HEK293 (cell line): ENCODE measurements around the gene SNAPC4.

Source experiments
- CTCF ChIA-PET: fragments of 350-600 bp; formaldehyde crosslinking; extraction: SDS; loops from one replicate; lab custom pipeline; 2021; ENCODE audit warnings: antibody characterized with exemption; lab: Yijun Ruan, JAX
- POLR2A ChIA-PET: fragments of 300-600 bp; formaldehyde crosslinking; extraction: SDS; loops from one replicate; lab custom pipeline; 2020; ENCODE audit warnings: antibody characterized with exemption, inconsistent platforms; lab: Yijun Ruan, JAX
- H3K27ac ChIP-seq: fragments of 200-500 bp; sonication (Bioruptor generic); 2 replicates; pipeline ENCODE4 v1.5.1; 2014; ENCODE audit warnings: low read depth, low read length, control low read depth, inconsistent platforms; ENCODE audit errors: extremely low read depth
- H3K36me3 ChIP-seq, 2 experiments: fragments of 200-500 bp in 1 of 2; sonication (Bioruptor generic) in 1 of 2; 1 replicate in 1 of 2; 2 replicates in 1 of 2; pipeline ENCODE4 v1.5.1; 2014 to 2017; ENCODE audit warnings: inconsistent platforms in 2 of 2, low read length in 2 of 2; ENCODE audit not compliant: control insufficient read depth in 2 of 2, insufficient read depth in 1 of 2
- H3K4me1 ChIP-seq: fragments of 200-500 bp; sonication (Bioruptor generic); 2 replicates; pipeline ENCODE4 v1.5.1; 2014; ENCODE audit warnings: mild to moderate bottlenecking, low read length, inconsistent platforms; ENCODE audit not compliant: control insufficient read depth, insufficient read depth
- H3K4me3 ChIP-seq: 2 replicates; pipeline ENCODE4 v1.5.1; 2011; ENCODE audit warnings: low read depth, mild to moderate bottlenecking, control low read depth, low read length, moderate library complexity
- H3K9me3 ChIP-seq: fragments of 200-500 bp; sonication (Bioruptor generic); 2 replicates; pipeline ENCODE4 v1.5.1; 2014; ENCODE audit warnings: low read depth, low read length, inconsistent platforms; ENCODE audit not compliant: control insufficient read depth, insufficient read depth
- AEBP2 ChIP-seq: fragments of 450-650 bp; formaldehyde crosslinking; IDR thresholded peaks from 2 replicates; pipeline ENCODE4 v1.5.1; 2016; ENCODE audit warnings: missing biosample characterization, missing genetic modification characterization, borderline replicate concordance
- BCL11A ChIP-seq: fragments of 450-650 bp; formaldehyde crosslinking; IDR thresholded peaks from 2 replicates; pipeline ENCODE4 v1.5.1; 2016; ENCODE audit warnings: low read depth, missing biosample characterization, missing genetic modification characterization
- BCL11B ChIP-seq: fragments of 450-650 bp; formaldehyde crosslinking; IDR thresholded peaks from 2 replicates; pipeline ENCODE4 v1.5.1; 2016; ENCODE audit warnings: low read depth, missing biosample characterization, missing genetic modification characterization
- EGR2 ChIP-seq: fragments of 450-650 bp; formaldehyde crosslinking; IDR thresholded peaks from 2 replicates; pipeline ENCODE4 v1.5.1; 2016; ENCODE audit warnings: low read depth, missing biosample characterization, missing genetic modification characterization
- GFI1B ChIP-seq: fragments of 450-650 bp; formaldehyde crosslinking; IDR thresholded peaks from 2 replicates; pipeline ENCODE4 v1.5.1; 2016; ENCODE audit warnings: missing biosample characterization, missing genetic modification characterization
- GLIS2 ChIP-seq: fragments of 450-650 bp; formaldehyde crosslinking; IDR thresholded peaks from 2 replicates; pipeline ENCODE4 v1.5.1; 2016; ENCODE audit warnings: missing biosample characterization, missing genetic modification characterization
- HOXC10 ChIP-seq: sonication (generic); formaldehyde crosslinking; IDR thresholded peaks from 2 replicates; pipeline ENCODE4 v1.8.1; 2023; ENCODE audit warnings: mild to moderate bottlenecking, missing genetic modification reagents
- KLF1 ChIP-seq: fragments of 450-650 bp; formaldehyde crosslinking; IDR thresholded peaks from 2 replicates; pipeline ENCODE4 v1.5.1; 2016; ENCODE audit warnings: missing biosample characterization, missing genetic modification characterization
- KLF16 ChIP-seq: fragments of 450-650 bp; formaldehyde crosslinking; IDR thresholded peaks from 2 replicates; pipeline ENCODE4 v1.5.1; 2017; ENCODE audit warnings: missing biosample characterization, missing genetic modification characterization
- KLF17 ChIP-seq: fragments of 450-650 bp; formaldehyde crosslinking; IDR thresholded peaks from 2 replicates; pipeline ENCODE4 v1.5.1; 2016; ENCODE audit warnings: missing biosample characterization, missing genetic modification characterization
- KLF8 ChIP-seq: fragments of 450-650 bp; formaldehyde crosslinking; IDR thresholded peaks from 2 replicates; pipeline ENCODE4 v1.5.1; 2016; ENCODE audit warnings: missing biosample characterization, missing genetic modification characterization
- PATZ1 ChIP-seq: fragments of 450-650 bp; formaldehyde crosslinking; IDR thresholded peaks from 2 replicates; pipeline ENCODE4 v1.5.1; 2016; ENCODE audit warnings: missing biosample characterization, missing genetic modification characterization
- REPIN1 ChIP-seq: fragments of 450-650 bp; formaldehyde crosslinking; IDR thresholded peaks from 2 replicates; pipeline ENCODE4 v1.5.1; 2017; ENCODE audit warnings: missing biosample characterization, missing genetic modification characterization, low read depth
- SETDB1 ChIP-seq: IDR thresholded peaks from one replicate; pipeline ENCODE4 v1.6.1; 2017; ENCODE audit warnings: mild to moderate bottlenecking, low read length, moderate library complexity, mixed read lengths; ENCODE audit not compliant: insufficient read length
- SP2 ChIP-seq: fragments of 450-650 bp; formaldehyde crosslinking; IDR thresholded peaks from 2 replicates; pipeline ENCODE4 v1.5.1; 2016; ENCODE audit warnings: missing biosample characterization, missing genetic modification characterization
- TRIM28 ChIP-seq: IDR thresholded peaks from 2 replicates; pipeline ENCODE4 v1.6.1; 2011; ENCODE audit warnings: low read length, control low read depth, borderline replicate concordance
- ZBTB10 ChIP-seq: fragments of 450-650 bp; formaldehyde crosslinking; IDR thresholded peaks from 2 replicates; pipeline ENCODE4 v1.5.1; 2016; ENCODE audit warnings: missing biosample characterization, missing genetic modification characterization
- ZBTB8A ChIP-seq: fragments of 450-650 bp; formaldehyde crosslinking; IDR thresholded peaks from 2 replicates; pipeline ENCODE4 v1.5.1; 2016; ENCODE audit warnings: missing biosample characterization, missing genetic modification characterization
- ZFHX2 ChIP-seq: fragments of 450-650 bp; formaldehyde crosslinking; conservative IDR thresholded peaks from 2 replicates; pipeline ENCODE4 v1.5.1; 2016; ENCODE audit warnings: missing biosample characterization, missing genetic modification characterization
- ZIC2 ChIP-seq: fragments of 450-650 bp; formaldehyde crosslinking; IDR thresholded peaks from 2 replicates; pipeline ENCODE4 v1.5.1; 2016; ENCODE audit warnings: missing biosample characterization, missing genetic modification characterization
- ZNF146 ChIP-seq: fragments of 450-650 bp; formaldehyde crosslinking; IDR thresholded peaks from 2 replicates; pipeline ENCODE4 v1.5.1; 2016; ENCODE audit warnings: missing biosample characterization, missing genetic modification characterization
- ZNF433 ChIP-seq: fragments of 450-650 bp; formaldehyde crosslinking; IDR thresholded peaks from 2 replicates; pipeline ENCODE4 v1.5.1; 2016; ENCODE audit warnings: missing biosample characterization, missing genetic modification characterization, low read depth
- ZNF670 ChIP-seq: fragments of 450-650 bp; formaldehyde crosslinking; IDR thresholded peaks from 2 replicates; pipeline ENCODE4 v1.5.1; 2016; ENCODE audit warnings: missing biosample characterization, missing genetic modification characterization, low read depth
- ZNF768 ChIP-seq: fragments of 450-650 bp; formaldehyde crosslinking; IDR thresholded peaks from 2 replicates; pipeline ENCODE4 v1.5.1; 2018; ENCODE audit warnings: missing biosample characterization, mild to moderate bottlenecking, missing genetic modification characterization
- ZNF785 ChIP-seq: fragments of 450-650 bp; formaldehyde crosslinking; IDR thresholded peaks from 2 replicates; pipeline ENCODE4 v1.5.1; 2016; ENCODE audit warnings: missing biosample characterization, missing genetic modification characterization

The SNAPC4 gene

GRCh38 chr9:136355616-136356557 lies 44.1 kb downstream of the SNAPC4 start:
- H3K4me1 ChIP-seq = no peaks in the 10 kb centered on the region
- H3K4me3 ChIP-seq = no peak overlapping the region
- H3K9me3 ChIP-seq = no peaks in the 10 kb centered on the region
- no peak overlapping the region for H3K27ac ChIP-seq
- TF ChIP-seq BCL11B (tag by site-specific recombination) = peak; percentile 82
- TF ChIP-seq ZNF433 (tag by site-specific recombination) = no peak
- TF ChIP-seq EGR2 = 0 out of 2 replicates have a peak, but pooled peaks have one; percentile 15
- TF ChIP-seq ZIC2 (tag by site-specific recombination) = peak; percentile 19; the same call in 1 of the 2 replicates
- peak; percentile 20; the same call in 1 of the 2 replicates for TF ChIP-seq PATZ1 (tag by site-specific recombination)
- TF ChIP-seq GLIS2 (tag by site-specific recombination) = peak; percentile 32; the same call in 1 of the 2 replicates
- TF ChIP-seq KLF17 (tag by site-specific recombination) = 0 out of 2 replicates have a peak, but pooled peaks have one; percentile 14
- peak; percentile 43; the same call in 1 of the 2 replicates for TF ChIP-seq KLF8
- TF ChIP-seq ZNF670 = no peak
- peak; percentile 33; the same call in 1 of the 2 replicates for TF ChIP-seq ZFHX2
- peaks cover 0 to 25% of the 10 kb centered on the region in 2 experiments; a peak in 1 of 3 replicates for H3K36me3 ChIP-seq
- ChIA-PET CTCF (interaction anchor here (0.6 kb wide), 1 partner anchor 16 kb away, joined by 3 read pairs; no protein-coding TSS in a partner anchor), POLR2A (no interaction called here)

- POLR2A ChIA-PET = interaction anchor here (1.1 to 1.9 kb wide), 4 partner anchors 8 to 38 kb away, joined by 3 to 18 read pairs (median 3); partner anchors contain the start of gene DNLZ
- no peak overlapping the region for H3K4me3 ChIP-seq
- no peaks in the 10 kb centered on the region for H3K9me3 ChIP-seq
- peaks cover 0 to 25% of the 10 kb centered on the region in 2 experiments; a peak in 1 of 3 replicates for H3K36me3 ChIP-seq
- no peak overlapping the region for H3K27ac ChIP-seq
- H3K4me1 ChIP-seq = no peaks in the 10 kb centered on the region
- CTCF ChIA-PET = no interaction called here
- TF ChIP-seq ZBTB10 (tag by site-specific recombination) (no peak), GFI1B (tag by site-specific recombination) (no peak), KLF17 (tag by site-specific recombination) (peak; percentile 73), AEBP2 (no peak), ZNF146 (tag by site-specific recombination) (no peak), ZBTB8A (tag by site-specific recombination) (peak; percentile 87), SETDB1 (no peak), HOXC10 (no peak), REPIN1 (tag by site-specific recombination) (no peak), KLF1 (tag by site-specific recombination) (peak; percentile 98), TRIM28 (no peak), ZNF768 (no peak), BCL11A (tag by site-specific recombination) (peak; percentile 46; the same call in 1 of the 2 replicates), KLF8 (peak; percentile 51; the same call in 1 of the 2 replicates), KLF16 (no peak), SP2 (peak; percentile 22; the same call in 1 of the 2 replicates), ZNF785 (tag by site-specific recombination) (no peak)
These were observed 45.3 kb downstream of the SNAPC4 start for GRCh38 chr9:136354592-136355085.
